HCT116 (cell line): ENCODE measurements around the gene RNF215. TPM values are rescaled to one million over a fixed set of nuclear protein-coding genes. Genes with fewer than 3 reads are reported as not detected.

ENCODE experiments used
- ATAC-seq: fragments of 200-7000 bp; cut with Tn5 transposase; 2 replicates; pipeline ENCODE4 v1.9.1; 2020; ENCODE audit warnings: mild to moderate bottlenecking, moderate library complexity
- BruUV-seq: library from RNA; stranded (reverse); fragments of 400-500 nt; replicated peaks from 2 replicates; lab custom pipeline; 2021; lab: Mats Ljungman, UMichigan
- CTCF ChIA-PET: fragments of 300-600 bp; sonication (Branson Sonifier 250); formaldehyde crosslinking; loops from one replicate; lab custom pipeline; 2021; ENCODE audit warnings: antibody characterized with exemption; lab: Charles Lee
- POLR2A ChIA-PET: fragments of 300-600, 350-600 bp; sonication (Branson Sonifier 250); formaldehyde crosslinking; loops from one replicate; lab custom pipeline; 2021; ENCODE audit warnings: antibody characterized with exemption; lab: Charles Lee
- RAD21 ChIA-PET, 2 experiments: fragments of 300-600 bp; sonication (Branson Sonifier 250); formaldehyde crosslinking; loops; one replicate each; lab custom pipeline; 2023; ENCODE audit warnings: low total read pairs in 2 of 2; ENCODE audit not compliant: uncharacterized antibody in 2 of 2, unreplicated experiment in 2 of 2, low non-redundant PET in 1 of 2; lab: Charles Lee
- DNase-seq: peaks from one replicate; pipeline ENCODE4 v3.0.0-alpha.2; 2010; ENCODE audit warnings: low read depth, low spot score
- H2AFZ ChIP-seq: fragments of 200-600 bp; shearing (Covaris generic), sonication (generic); 2 replicates; pipeline ENCODE4 v1.6.1; 2017; ENCODE audit warnings: low read depth, mixed run types, mixed read lengths, antibody characterized with exemption, low read length; ENCODE audit not compliant: poor library complexity, severe bottlenecking
- H3K27ac ChIP-seq: 2 replicates; pipeline ENCODE4 v1.5.1; 2012; ENCODE audit warnings: low read depth, low read length
- H3K27me3 ChIP-seq: fragments of 200-600 bp; sonication (generic); 2 replicates; pipeline ENCODE4 v1.6.1; 2016; ENCODE audit warnings: mixed run types, low read length, mixed read lengths; ENCODE audit not compliant: insufficient read depth
- H3K36me3 ChIP-seq, 2 experiments: fragments of 200-500 bp in 1 of 2; fragments of 200-600 bp in 1 of 2; sonication (Bioruptor generic) in 1 of 2; sonication (generic) in 1 of 2; 2 replicates each; pipeline versions ENCODE4 v1.5.1 to v1.6.1; 2014 to 2016; ENCODE audit warnings: low read length in 2 of 2, inconsistent platforms in 1 of 2, mixed read lengths in 1 of 2, mixed run types in 1 of 2; ENCODE audit not compliant: insufficient read depth in 2 of 2, control insufficient read depth in 1 of 2
- H3K4me1 ChIP-seq, 2 experiments: fragments of 200-600 bp in 1 of 2; sonication (generic) in 1 of 2; 2 replicates each; pipeline versions ENCODE4 v1.5.1 to v1.6.1; 2012 to 2017; ENCODE audit warnings: low read length in 2 of 2, inconsistent platforms in 1 of 2, mild to moderate bottlenecking in 1 of 2, mixed read lengths in 1 of 2, mixed run types in 1 of 2, moderate library complexity in 1 of 2; ENCODE audit not compliant: insufficient read depth in 2 of 2, control insufficient read depth in 1 of 2
- H3K4me2 ChIP-seq: fragments of 200-600 bp; sonication (generic); 2 replicates; pipeline ENCODE4 v1.6.1; 2017; ENCODE audit warnings: mixed run types, low read length, mixed read lengths
- H3K4me3 ChIP-seq, 2 experiments: fragments of 200-600 bp in 1 of 2; sonication (generic) in 1 of 2; replicated peaks in 1 of 2; 2 replicates each; pipeline ENCODE4 v1.5.1; 2011 to 2016; ENCODE audit warnings: low read length in 2 of 2, control low read depth in 1 of 2, low read depth in 1 of 2, mild to moderate bottlenecking in 1 of 2, mixed read lengths in 1 of 2, mixed run types in 1 of 2
- H3K79me2 ChIP-seq: fragments of 200-600 bp; sonication (generic); 2 replicates; pipeline ENCODE4 v1.6.1; 2017; ENCODE audit warnings: mild to moderate bottlenecking, mixed run types, low read length, moderate library complexity, mixed read lengths; ENCODE audit not compliant: insufficient read depth
- H3K9ac ChIP-seq: fragments of 200-600 bp; sonication (generic); 2 replicates; pipeline ENCODE4 v1.6.1; 2016; ENCODE audit warnings: low read length, mixed read lengths
- H3K9me2 ChIP-seq: fragments of 200-600 bp; sonication (generic), shearing (Covaris generic); 2 replicates; pipeline ENCODE4 v1.6.1; 2017; ENCODE audit warnings: mixed run types, mild to moderate bottlenecking, moderate library complexity; ENCODE audit not compliant: insufficient read depth
- H3K9me3 ChIP-seq, 2 experiments: fragments of 200-500 bp in 1 of 2; fragments of 200-600 bp in 1 of 2; sonication (Bioruptor generic) in 1 of 2; sonication (generic) in 1 of 2; 2 replicates each; pipeline ENCODE4 v1.6.1; 2014 to 2017; ENCODE audit warnings: low read length in 2 of 2, mixed read lengths in 2 of 2, inconsistent platforms in 1 of 2, low read depth in 1 of 2, mild to moderate bottlenecking in 1 of 2, mixed run types in 1 of 2, moderate library complexity in 1 of 2; ENCODE audit not compliant: control insufficient read depth in 1 of 2, insufficient read depth in 1 of 2
- H4K20me1 ChIP-seq: fragments of 200-600 bp; sonication (generic), shearing (Covaris generic); 2 replicates; pipeline ENCODE4 v1.6.1; 2017; ENCODE audit warnings: mixed run types, mild to moderate bottlenecking, moderate library complexity; ENCODE audit not compliant: insufficient read depth
- CEBPB ChIP-seq: IDR thresholded peaks from 2 replicates; pipeline ENCODE4 v1.6.1; 2012; ENCODE audit warnings: low read depth
- EGR1 ChIP-seq: IDR thresholded peaks from 2 replicates; pipeline ENCODE4 v1.6.1; 2012; ENCODE audit warnings: low read depth
- EZH2 ChIP-seq: fragments of 200-600 bp; sonication (generic); IDR thresholded peaks from 2 replicates; pipeline ENCODE4 v1.6.1; 2017; ENCODE audit warnings: antibody characterized with exemption, mixed run types
- EZH2phosphoT487 ChIP-seq: fragments of 200-600 bp; IDR thresholded peaks from 2 replicates; pipeline ENCODE4 v1.6.1; 2018; ENCODE audit warnings: antibody characterized with exemption, borderline replicate concordance
- POLR2A ChIP-seq: IDR thresholded peaks from 2 replicates; pipeline ENCODE4 v1.7.0; 2011; ENCODE audit warnings: borderline replicate concordance; ENCODE audit not compliant: insufficient read depth, insufficient read length; ENCODE audit errors: extremely low read depth
- POLR2AphosphoS5 ChIP-seq: IDR thresholded peaks from 2 replicates; pipeline ENCODE4 v1.6.1; 2011; ENCODE audit warnings: mild to moderate bottlenecking, low read depth, low read length, moderate library complexity
- RAD21 ChIP-seq: IDR thresholded peaks from 2 replicates; pipeline ENCODE4 v1.6.1; 2012; ENCODE audit warnings: low read depth, mild to moderate bottlenecking
- SP1 ChIP-seq: IDR thresholded peaks from 2 replicates; pipeline ENCODE4 v1.6.1; 2012; ENCODE audit warnings: low read depth
- TCF7L2 ChIP-seq: IDR thresholded peaks from 2 replicates; pipeline ENCODE4 v1.7.0; 2011; ENCODE audit warnings: borderline replicate concordance, inconsistent platforms; ENCODE audit not compliant: insufficient read depth, insufficient read length; ENCODE audit errors: extremely low read depth
- YY1 ChIP-seq: IDR thresholded peaks from 2 replicates; pipeline ENCODE4 v1.6.1; 2011; ENCODE audit warnings: low read length, low read depth, moderate library complexity, mild to moderate bottlenecking; ENCODE audit not compliant: insufficient replicate concordance; ENCODE audit errors: extremely low read depth
- ZNF274 ChIP-seq: fragments of 200-500 bp; sonication (Bioruptor generic); IDR thresholded peaks from 2 replicates; pipeline ENCODE4 v1.6.1; 2014; ENCODE audit warnings: mild to moderate bottlenecking, low read depth, low read length, inconsistent platforms
- intact Hi-C: fragments of 100-400 bp; cut with micrococcal nuclease; formaldehyde crosslinking; loops from 2 replicates; pipeline ENCODE4 v1.10.0; 2022
- total RNA-seq: library from RNA; stranded (reverse); gene quantifications from one replicate; pipeline ENCODE4 v1.2.1, GENCODE V29; 2021; ENCODE audit not compliant: unreplicated experiment
- TF ChIP-seq, protein P1 (sequence below): IDR thresholded peaks from 2 replicates; pipeline ENCODE4 v1.6.1; 2012

Gene RNF215
- total RNA-seq, 1 experiment from 2014 or later, result 20.2 TPM

DNA sequence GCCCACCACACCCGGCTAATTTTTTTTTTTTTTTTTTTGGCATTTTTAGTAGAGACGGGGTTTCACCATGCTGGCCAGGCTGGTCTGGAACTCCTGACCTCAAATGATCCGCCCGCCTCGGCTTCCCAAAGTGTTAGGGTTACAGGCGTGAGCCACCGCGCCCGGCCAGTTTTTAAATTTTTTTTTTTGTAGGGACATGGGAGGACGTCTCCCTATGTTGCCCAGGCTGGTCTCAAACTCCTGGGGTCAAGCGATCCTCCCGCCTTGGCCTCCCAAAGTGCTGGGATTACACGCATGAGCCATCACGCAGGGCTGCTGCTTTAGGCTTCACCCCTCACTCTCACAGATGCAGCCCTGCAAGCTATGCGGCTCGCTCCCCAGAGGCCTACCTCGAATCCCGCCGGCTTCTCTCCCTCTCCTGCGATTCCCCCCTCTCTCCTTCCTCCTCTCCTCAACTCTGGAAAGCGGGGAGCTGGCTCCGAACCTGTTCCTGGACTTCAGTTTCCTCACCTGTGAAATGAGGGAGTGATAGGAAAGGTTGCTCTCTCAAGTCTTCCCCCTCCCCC is 29.5 kb downstream of the RNF215 start:
- peak overlapping the region; percentile 93 to 96 for H3K4me3 ChIP-seq
- intact Hi-C loops, result no loop called here
- POLR2A ChIA-PET, result interaction anchor here (1.0 to 1.2 kb wide), 2 partner anchors 39 to 69 kb away, joined by 3 to 4 read pairs; partner anchors contain the start of gene SEC14L2
- ATAC-seq (no peak), DNase-seq (no peak)
- TF ChIP-seq RAD21 (no peak), EGR1 (no peak), CEBPB (no peak), TCF7L2 (no peak), POLR2A (no peak), ZNF274 (no peak), EZH2phosphoT487 (no peak), SP1 (no peak), YY1 (no peak), EZH2 (no peak), POLR2AphosphoS5 (no peak)
- TF ChIP-seq, protein P1, sequence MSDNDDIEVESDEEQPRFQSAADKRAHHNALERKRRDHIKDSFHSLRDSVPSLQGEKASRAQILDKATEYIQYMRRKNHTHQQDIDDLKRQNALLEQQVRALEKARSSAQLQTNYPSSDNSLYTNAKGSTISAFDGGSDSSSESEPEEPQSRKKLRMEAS, result no peak
- no peaks in the 10 kb centered on the region for H3K9me3 ChIP-seq
- peak overlapping the region; percentile 91 for H3K4me2 ChIP-seq
- BruUV-seq, result no TSS peak
- H3K4me1 ChIP-seq, result peaks cover 12 to 22% of the 10 kb centered on the region in 2 experiments; a peak in 3 of 4 replicates
- H3K27ac ChIP-seq, result peak overlapping the region; percentile 92; the same call in 1 of the 2 replicates
- H2AFZ ChIP-seq, result no peak overlapping the region
- H3K27me3 ChIP-seq, result no peaks in the 10 kb centered on the region
- no peaks in the 10 kb centered on the region for H3K9me2 ChIP-seq
- H4K20me1 ChIP-seq, result no peaks in the 10 kb centered on the region
- peak overlapping the region; percentile 95 for H3K9ac ChIP-seq
- RAD21 ChIA-PET, result interaction anchor here (1.0 to 1.4 kb wide), 2 partner anchors 28 to 31 kb away, joined by 4 read pairs; partner anchors contain the start of gene TBC1D10A (in 1 of the 2)
- CTCF ChIA-PET, result interaction anchor here (1.8 to 2.2 kb wide), 2 partner anchors 30 to 70 kb away, joined by 7 to 12 read pairs; partner anchors contain the start of gene RNF215
- H3K79me2 ChIP-seq, result peaks cover 38% of the 10 kb centered on the region
- peaks cover 4% of the 10 kb centered on the region in 2 experiments; a peak in 3 of 4 replicates for H3K36me3 ChIP-seq
